ENCODE data around the gene POLDIP3.

POLDIP3 gene

GRCh38 chr22:42641801-42642413 lies 27.2 kb upstream of the POLDIP3 start:
- DNase-seq = no peak

- DNase-seq = no peak
These were observed 25.0 kb upstream of the POLDIP3 start for GRCh38 chr22:42639541-42640241.

- DNase-seq = no peak
These were observed 22.9 kb upstream of the POLDIP3 start for GRCh38 chr22:42637555-42637954.

- no peak for DNase-seq
These were observed 21.8 kb upstream of the POLDIP3 start for GRCh38 chr22:42636506-42636905.

- no peak for DNase-seq
These were observed 20.8 kb upstream of the POLDIP3 start for GRCh38 chr22:42635531-42635930.

GRCh38 chr22:42633013-42633412 lies 18.3 kb upstream of the POLDIP3 start:
- DNase-seq = no peak

GRCh38 chr22:42632096-42632495 lies 17.4 kb upstream of the POLDIP3 start:
- no peak for DNase-seq

GRCh38 chr22:42630901-42631602 lies 16.4 kb upstream of the POLDIP3 start:
- DNase-seq = no peak

GRCh38 chr22:42630211-42630610 lies 15.5 kb upstream of the POLDIP3 start:
- no peak for DNase-seq

- DNase-seq = no peak
These were observed 13.3 kb upstream of the POLDIP3 start for GRCh38 chr22:42627981-42628380.

GRCh38 chr22:42626951-42627625 lies 12.4 kb upstream of the POLDIP3 start:
- no peak for DNase-seq

- DNase-seq = no peak
These were observed 11.7 kb upstream of the POLDIP3 start for GRCh38 chr22:42626431-42626830.

- DNase-seq = no peak
These were observed 10.7 kb upstream of the POLDIP3 start for GRCh38 chr22:42625416-42625815.

- no peak for DNase-seq
These were observed 9.9 kb upstream of the POLDIP3 start for GRCh38 chr22:42624551-42625106.

GRCh38 chr22:42623756-42624441 lies 9.2 kb upstream of the POLDIP3 start:
- no peak for DNase-seq

GRCh38 chr22:42623301-42623751 lies 8.6 kb upstream of the POLDIP3 start:
- no peak for DNase-seq

- no peak for DNase-seq
These were observed 7.5 kb upstream of the POLDIP3 start for GRCh38 chr22:42622061-42622710.

GRCh38 chr22:42621505-42622002 lies 6.9 kb upstream of the POLDIP3 start:
- no peak for DNase-seq

GRCh38 chr22:42620084-42620483 lies 5.4 kb upstream of the POLDIP3 start:
- no peak for DNase-seq

GRCh38 chr22:42619261-42620063 lies 4.8 kb upstream of the POLDIP3 start:
- no peak for DNase-seq
